Caco-2 (cell line): Measurements from ENCODE around the gene TRIO. TPM values are rescaled to one million over a fixed set of nuclear protein-coding genes. Genes with fewer than 3 reads are reported as not detected.

Source experiments
- BruUV-seq: library from RNA; stranded (reverse); fragments of 400-500 nt; replicated peaks from 2 replicates; lab custom pipeline; 2021; lab: Mats Ljungman, UMichigan
- CTCF ChIA-PET: fragments of 300-600 bp; sonication (Branson Sonifier 250); formaldehyde crosslinking; loops from one replicate; lab custom pipeline; 2022; ENCODE audit warnings: antibody characterized with exemption; lab: Charles Lee
- POLR2A ChIA-PET: fragments of 300-600 bp; sonication (Branson Sonifier 250); formaldehyde crosslinking; loops from one replicate; lab custom pipeline; 2022; ENCODE audit warnings: antibody characterized with exemption; lab: Charles Lee
- DNase-seq, 2 experiments: peaks; one replicate each; pipeline versions ENCODE4 v3.0.0 to v3.0.0-alpha.2; 2020 to 2022
- H3K27me3 ChIP-seq: replicated peaks from 2 replicates; pipeline ENCODE4 v1.6.0; 2011; ENCODE audit warnings: low read length; ENCODE audit not compliant: control insufficient read depth, insufficient read depth
- H3K36me3 ChIP-seq: 2 replicates; pipeline ENCODE4 v1.5.1; 2011; ENCODE audit warnings: low read length; ENCODE audit not compliant: control insufficient read depth, insufficient read depth
- H3K4me1 ChIP-seq: fragments of 250-450 bp; sonication (Bioruptor Pico); 2 replicates; pipeline ENCODE4 v1.5.1; 2020; ENCODE audit warnings: mild to moderate bottlenecking
- H3K4me3 ChIP-seq: 2 replicates; pipeline ENCODE4 v1.5.1; 2011; ENCODE audit warnings: low read depth, mild to moderate bottlenecking, control low read depth, low read length
- H3K9me3 ChIP-seq: fragments of 250-450 bp; sonication (Bioruptor Pico); 2 replicates; pipeline ENCODE4 v1.5.1; 2020; ENCODE audit warnings: mild to moderate bottlenecking, moderate library complexity
- H3K27ac Mint-ChIP-seq: one replicate; pipeline ENCODE4 v1.8.0; 2022; ENCODE audit warnings: mixed read lengths; ENCODE audit not compliant: unreplicated experiment
- H3K27me3 Mint-ChIP-seq: one replicate; pipeline ENCODE4 v1.8.0; 2022; ENCODE audit warnings: mixed read lengths; ENCODE audit not compliant: insufficient read depth, unreplicated experiment
- H3K36me3 Mint-ChIP-seq: one replicate; pipeline ENCODE4 v1.8.0; 2022; ENCODE audit warnings: mild to moderate bottlenecking, mixed read lengths; ENCODE audit not compliant: insufficient read depth, unreplicated experiment
- H3K4me1 Mint-ChIP-seq: one replicate; pipeline ENCODE4 v1.8.0; 2022; ENCODE audit warnings: low read depth, mixed read lengths; ENCODE audit not compliant: unreplicated experiment
- H3K4me3 Mint-ChIP-seq: one replicate; pipeline ENCODE4 v1.8.0; 2022; ENCODE audit warnings: mild to moderate bottlenecking, moderate library complexity, mixed read lengths; ENCODE audit not compliant: unreplicated experiment
- H3K9me3 Mint-ChIP-seq: one replicate; pipeline ENCODE4 v1.8.0; 2022; ENCODE audit warnings: mixed read lengths; ENCODE audit not compliant: unreplicated experiment
- intact Hi-C: fragments of 100-400 bp; cut with micrococcal nuclease; formaldehyde crosslinking; loops from one replicate; pipeline ENCODE4 v1.10.0; 2022; ENCODE audit not compliant: unreplicated experiment
- total RNA-seq: library from RNA; stranded (reverse); gene quantifications from 2 replicates; pipeline ENCODE4 v1.2.3, GENCODE V29; 2022
- TF ChIP-seq, protein P1 (sequence below), 2 experiments: fragments of 200-600 bp in 1 of 2; IDR thresholded peaks; 1 replicate in 1 of 2; 2 replicates in 1 of 2; pipeline versions ENCODE4 v1.5.1 to v1.8.0; 2011 to 2022; ENCODE audit warnings: antibody characterized with exemption in 1 of 2, control low read depth in 1 of 2, inconsistent platforms in 1 of 2, low read depth in 1 of 2, low read length in 1 of 2, mild to moderate bottlenecking in 1 of 2, moderate library complexity in 1 of 2; ENCODE audit not compliant: insufficient read depth in 1 of 2, severe bottlenecking in 1 of 2, unreplicated experiment in 1 of 2

Gene TRIO
- total RNA-seq, 1 experiment from 2014 or later = 92.0 TPM

GRCh38 chr5:14521748-14522147, 378.6 kb downstream of the TRIO start:
- Mint-ChIP-seq H3K9me3 (no peaks in the 10 kb centered on the region), H3K27ac (no peak overlapping the region), H3K27me3 (no peaks in the 10 kb centered on the region), H3K36me3 (no peaks in the 10 kb centered on the region), H3K4me1 (no peaks in the 10 kb centered on the region), H3K4me3 (no peak overlapping the region)
- no peaks in the 10 kb centered on the region for H3K9me3 ChIP-seq
- ChIA-PET CTCF (no interaction called here), POLR2A (no interaction called here)
- no peak for DNase-seq
- TF ChIP-seq, protein P1, sequence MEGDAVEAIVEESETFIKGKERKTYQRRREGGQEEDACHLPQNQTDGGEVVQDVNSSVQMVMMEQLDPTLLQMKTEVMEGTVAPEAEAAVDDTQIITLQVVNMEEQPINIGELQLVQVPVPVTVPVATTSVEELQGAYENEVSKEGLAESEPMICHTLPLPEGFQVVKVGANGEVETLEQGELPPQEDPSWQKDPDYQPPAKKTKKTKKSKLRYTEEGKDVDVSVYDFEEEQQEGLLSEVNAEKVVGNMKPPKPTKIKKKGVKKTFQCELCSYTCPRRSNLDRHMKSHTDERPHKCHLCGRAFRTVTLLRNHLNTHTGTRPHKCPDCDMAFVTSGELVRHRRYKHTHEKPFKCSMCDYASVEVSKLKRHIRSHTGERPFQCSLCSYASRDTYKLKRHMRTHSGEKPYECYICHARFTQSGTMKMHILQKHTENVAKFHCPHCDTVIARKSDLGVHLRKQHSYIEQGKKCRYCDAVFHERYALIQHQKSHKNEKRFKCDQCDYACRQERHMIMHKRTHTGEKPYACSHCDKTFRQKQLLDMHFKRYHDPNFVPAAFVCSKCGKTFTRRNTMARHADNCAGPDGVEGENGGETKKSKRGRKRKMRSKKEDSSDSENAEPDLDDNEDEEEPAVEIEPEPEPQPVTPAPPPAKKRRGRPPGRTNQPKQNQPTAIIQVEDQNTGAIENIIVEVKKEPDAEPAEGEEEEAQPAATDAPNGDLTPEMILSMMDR (IDR thresholded peaks at IDR 0.05; ENCODE audit: insufficient read depth in 1 of 2, low read depth in 1 of 2, low read length in 1 of 2, severe bottlenecking in 1 of 2, unreplicated experiment in 1 of 2) = no peak
- intact Hi-C loops = no loop called here
- H3K4me1 ChIP-seq = no peaks in the 10 kb centered on the region
- H3K27me3 ChIP-seq = no peaks in the 10 kb centered on the region
- H3K36me3 ChIP-seq = no peaks in the 10 kb centered on the region
- H3K4me3 ChIP-seq = no peak overlapping the region
- BruUV-seq = no TSS peak

DNA sequence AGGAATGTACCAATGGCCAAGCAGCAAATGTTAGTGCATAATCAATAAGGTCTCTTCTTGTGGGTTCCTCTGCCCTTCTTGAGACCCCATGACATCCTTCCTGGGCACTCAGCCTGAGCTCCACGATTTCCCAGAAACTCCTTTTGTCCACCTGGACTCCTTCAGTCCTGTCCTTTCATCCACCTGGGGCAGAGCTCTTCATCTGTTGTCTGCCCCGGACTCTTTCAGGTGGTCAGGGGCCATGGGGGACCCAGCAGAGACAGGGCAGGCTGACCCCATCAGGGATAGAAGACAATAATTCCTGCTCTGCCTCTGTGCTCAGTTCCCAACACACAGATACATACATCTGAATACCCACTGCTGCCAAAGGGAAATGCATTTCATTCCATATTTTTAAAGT, 379.6 kb downstream of the TRIO start:
- ChIA-PET CTCF (no interaction called here), POLR2A (no interaction called here)
- no peaks in the 10 kb centered on the region for H3K9me3 ChIP-seq
- Mint-ChIP-seq H3K36me3 (no peaks in the 10 kb centered on the region), H3K4me1 (no peaks in the 10 kb centered on the region), H3K9me3 (no peaks in the 10 kb centered on the region), H3K27me3 (no peaks in the 10 kb centered on the region), H3K27ac (no peak overlapping the region), H3K4me3 (no peak overlapping the region)
- intact Hi-C loops = no loop called here
- no peaks in the 10 kb centered on the region for H3K4me1 ChIP-seq
- DNase-seq = no peak
- no peaks in the 10 kb centered on the region for H3K27me3 ChIP-seq
- H3K4me3 ChIP-seq = no peak overlapping the region
- no peaks in the 10 kb centered on the region for H3K36me3 ChIP-seq
- no TSS peak for BruUV-seq
- TF ChIP-seq, protein P1 (IDR thresholded peaks at IDR 0.05; ENCODE audit: insufficient read depth in 1 of 2, low read depth in 1 of 2, low read length in 1 of 2, severe bottlenecking in 1 of 2, unreplicated experiment in 1 of 2) = no peak

DNA sequence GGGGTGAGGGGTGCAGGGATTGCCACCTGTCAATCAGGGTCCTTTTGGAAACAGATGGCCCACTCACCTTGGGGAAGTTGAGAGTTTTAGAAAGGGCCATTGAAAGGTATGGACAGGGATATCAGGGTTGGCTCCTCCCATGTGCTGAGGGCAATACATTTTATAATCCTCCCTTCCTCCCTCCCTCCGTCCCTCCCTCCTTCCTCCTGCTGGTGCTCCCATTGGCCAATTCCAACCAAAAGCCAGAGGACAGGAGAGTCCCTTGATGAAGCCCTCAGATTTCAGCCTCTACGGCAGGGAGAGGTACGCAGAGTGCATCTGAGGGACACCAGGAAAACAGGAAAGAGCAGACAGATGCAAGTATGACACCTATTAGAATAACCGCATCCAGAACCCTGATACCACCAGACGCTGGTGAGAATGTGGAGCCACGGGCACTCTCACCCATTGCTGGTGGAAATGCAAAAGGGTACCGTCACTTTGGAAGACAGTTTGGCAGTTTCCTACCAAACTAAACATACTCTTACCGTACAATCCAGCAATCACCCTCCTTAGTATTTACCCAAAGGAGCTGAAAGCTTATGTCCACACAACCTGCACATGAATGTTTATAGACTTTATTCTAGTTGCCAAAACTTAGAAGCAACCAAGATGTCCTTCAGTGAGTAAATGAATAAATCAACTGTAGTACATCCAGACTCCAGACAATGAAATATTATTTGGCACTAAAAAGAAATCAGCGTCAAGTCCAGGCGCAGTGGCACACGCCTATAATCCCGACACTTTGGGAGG, 380.3 kb downstream of the TRIO start:
- no peaks in the 10 kb centered on the region for H3K27me3 ChIP-seq
- BruUV-seq = no TSS peak
- no peaks in the 10 kb centered on the region for H3K4me1 ChIP-seq
- CTCF ChIA-PET = no interaction called here
- Mint-ChIP-seq H3K4me1 (no peaks in the 10 kb centered on the region), H3K27me3 (no peaks in the 10 kb centered on the region), H3K9me3 (no peaks in the 10 kb centered on the region), H3K27ac (no peak overlapping the region), H3K4me3 (no peak overlapping the region), H3K36me3 (no peaks in the 10 kb centered on the region)
- TF ChIP-seq, protein P1 (IDR thresholded peaks at IDR 0.05; ENCODE audit: insufficient read depth in 1 of 2, low read depth in 1 of 2, low read length in 1 of 2, severe bottlenecking in 1 of 2, unreplicated experiment in 1 of 2) = no peak
- no peak overlapping the region for H3K4me3 ChIP-seq
- POLR2A ChIA-PET = no interaction called here
- H3K36me3 ChIP-seq = no peaks in the 10 kb centered on the region
- no peaks in the 10 kb centered on the region for H3K9me3 ChIP-seq
- intact Hi-C loops = no loop called here
- DNase-seq = no peak
